Amniotic stem cell (primary cell): Measurements from ENCODE around the gene GRIA4.
"Not testable (repeated sequence)": the region's sequence is repeated elsewhere in the genome, so short reads cannot be mapped to it uniquely, and the experiment has no call there.

ENCODE experiments used
- DNase-seq: peaks from one replicate; lab custom pipeline; 2025; lab: John Stamatoyannopoulos, UW

The GRIA4 gene

DNA sequence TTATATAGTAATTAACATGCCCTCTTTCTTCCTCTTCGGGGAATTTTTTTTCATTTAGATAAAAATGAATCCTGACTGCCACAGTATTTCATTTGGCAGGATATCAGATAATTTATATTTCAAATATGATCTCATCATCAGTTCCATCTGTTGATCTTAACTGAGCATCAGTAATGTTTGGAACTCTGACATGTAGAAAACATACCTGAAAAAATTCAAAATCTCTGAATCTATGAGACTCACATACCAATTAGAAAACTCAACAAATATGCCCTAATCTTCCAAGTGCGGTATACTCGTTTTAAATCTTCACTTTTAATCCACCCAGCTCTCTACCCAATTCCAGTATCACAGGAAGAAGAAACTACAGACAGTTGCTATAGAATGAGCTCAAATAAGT, 250.2 kb downstream of the GRIA4 start:
- DNase-seq: no peak

DNA sequence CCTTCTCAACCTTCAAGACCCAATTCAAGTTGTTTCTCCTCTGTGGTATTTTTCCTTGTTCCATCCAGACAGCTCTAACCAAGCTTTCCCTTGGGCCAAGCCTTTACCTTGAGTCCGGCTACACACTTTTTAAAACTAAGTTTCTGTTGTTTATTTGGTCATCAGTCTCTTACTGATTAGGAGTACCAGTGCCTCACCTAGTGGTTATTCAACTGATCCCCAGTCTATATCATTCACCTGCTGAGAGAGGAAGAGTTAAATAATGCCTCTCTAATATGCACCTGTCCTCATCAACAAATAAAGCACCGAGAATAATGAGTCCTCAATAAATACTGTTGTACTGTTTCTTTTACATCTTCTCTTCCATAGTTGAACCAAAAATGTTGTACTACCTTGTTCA, 251.4 kb downstream of the GRIA4 start:
- DNase-seq: no peak

DNA sequence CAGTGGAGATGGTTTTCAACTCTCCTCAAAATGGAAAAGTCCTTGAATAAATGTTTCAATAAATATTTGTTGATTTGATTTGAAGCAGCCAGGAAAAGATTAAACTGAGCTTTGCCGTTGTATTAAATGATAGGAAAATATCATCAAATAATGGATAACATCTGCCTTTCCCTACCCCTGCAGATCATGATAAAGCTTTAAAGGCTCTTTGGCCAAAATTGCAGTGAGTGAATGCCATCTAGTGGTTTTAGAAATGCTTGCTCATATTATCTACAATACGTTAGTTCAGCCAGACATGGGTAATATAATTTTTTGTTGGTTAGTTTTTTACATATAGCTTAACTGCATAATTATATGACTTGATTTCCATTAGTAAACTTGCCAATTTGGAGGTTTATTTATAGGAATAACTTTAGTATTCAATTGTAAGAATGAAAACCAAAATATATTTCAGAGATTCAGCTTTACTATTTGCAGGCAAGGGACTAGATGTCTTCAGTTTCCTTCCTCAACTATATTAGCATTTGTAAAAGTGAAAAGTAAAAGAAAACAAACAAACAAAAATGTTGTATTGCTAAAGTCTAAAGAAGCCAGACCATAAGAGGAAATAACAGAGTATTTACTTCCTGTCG, 253.0 kb downstream of the GRIA4 start:
- peak; percentile 36 for DNase-seq

DNA sequence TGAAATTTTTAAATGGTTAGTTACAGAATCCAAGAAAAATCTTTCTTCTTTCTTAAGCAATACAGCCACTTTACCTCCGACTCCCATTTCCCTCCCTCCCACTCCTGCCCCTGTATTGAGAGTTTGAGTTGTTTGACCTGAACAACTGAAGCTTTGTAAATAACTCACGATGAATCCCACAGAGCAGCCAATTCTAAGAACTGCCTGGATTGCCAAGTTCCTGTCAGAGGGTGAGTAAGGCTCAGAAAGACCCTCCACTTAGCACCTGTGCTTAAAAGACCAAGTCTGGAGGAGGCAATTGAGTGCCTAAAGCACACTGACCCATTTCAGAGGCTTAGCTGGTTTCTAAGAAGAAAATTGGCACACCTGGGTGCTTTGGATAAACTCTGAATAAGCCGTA, 253.7 kb downstream of the GRIA4 start:
- no peak for DNase-seq

DNA sequence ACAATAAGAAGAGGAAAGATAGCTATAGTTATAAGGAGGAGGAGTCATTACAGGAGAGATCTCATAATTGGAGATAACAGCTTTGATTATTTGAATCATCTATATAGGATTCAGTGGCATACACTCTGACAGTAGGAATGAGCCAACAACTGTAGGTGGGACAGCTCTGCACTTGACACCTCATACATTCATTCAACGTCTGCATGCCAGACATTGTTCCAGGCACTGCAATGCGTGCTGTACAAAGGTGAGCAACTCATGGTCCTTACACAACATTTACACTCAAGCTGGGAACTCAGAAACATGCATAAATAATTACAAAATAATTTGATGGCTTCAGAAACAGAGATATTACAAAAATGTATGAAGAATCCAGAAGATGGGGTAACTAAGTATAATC, 257.9 kb downstream of the GRIA4 start:
- DNase-seq: no peak

DNA sequence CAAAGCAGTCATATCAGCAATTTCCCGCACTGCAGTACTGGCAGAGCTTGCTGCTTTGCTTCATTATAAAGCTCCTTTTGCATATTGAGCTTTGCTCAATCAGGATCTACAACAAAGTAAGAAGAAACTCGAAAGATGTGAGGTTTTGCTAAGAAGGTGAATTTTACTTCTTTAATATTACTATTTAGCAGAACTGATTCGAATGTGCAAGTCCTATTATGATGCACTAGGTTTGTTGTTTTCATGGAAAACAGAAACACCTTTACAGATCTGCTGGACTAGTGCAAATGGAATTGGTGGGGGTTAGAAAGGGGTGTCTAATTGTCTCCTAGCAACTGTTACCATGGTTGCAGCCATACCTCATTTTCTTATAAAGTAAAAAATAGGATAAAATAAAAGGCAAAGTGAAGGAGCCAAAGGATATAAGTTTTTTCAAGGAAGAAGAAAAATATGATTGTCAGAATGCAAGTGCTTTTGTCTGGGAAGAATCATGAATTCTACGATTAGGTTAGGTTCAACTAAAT, 259.0 kb downstream of the GRIA4 start:
- no peak for DNase-seq

DNA sequence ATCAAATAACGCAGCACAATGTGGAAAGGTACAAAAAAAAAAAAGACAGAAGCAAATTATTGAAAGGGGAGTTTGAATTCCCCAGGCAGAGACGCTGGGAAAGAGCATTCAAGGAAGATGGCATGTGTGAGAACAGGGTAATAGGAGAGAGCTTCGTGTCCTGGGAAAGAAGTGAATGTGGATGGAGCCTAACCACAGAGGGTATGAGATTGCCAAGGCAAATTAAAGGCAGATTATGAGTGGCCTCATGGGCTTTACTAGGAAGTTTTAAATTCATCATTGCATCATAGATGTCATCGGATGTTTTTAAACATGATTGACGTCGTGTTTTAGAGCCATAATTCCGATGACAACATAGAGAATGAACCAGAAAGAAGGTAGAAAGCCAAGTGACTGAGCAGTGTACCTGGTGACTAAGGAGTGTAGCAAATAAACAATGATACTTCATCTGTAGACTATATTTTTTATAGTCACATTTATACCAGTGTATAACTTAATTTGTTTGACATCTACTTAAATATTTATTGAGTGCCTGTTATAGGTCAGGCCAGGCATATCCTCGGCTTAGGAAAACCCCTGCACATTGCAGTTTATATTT, 260.7 kb downstream of the GRIA4 start:
- no peak for DNase-seq

DNA sequence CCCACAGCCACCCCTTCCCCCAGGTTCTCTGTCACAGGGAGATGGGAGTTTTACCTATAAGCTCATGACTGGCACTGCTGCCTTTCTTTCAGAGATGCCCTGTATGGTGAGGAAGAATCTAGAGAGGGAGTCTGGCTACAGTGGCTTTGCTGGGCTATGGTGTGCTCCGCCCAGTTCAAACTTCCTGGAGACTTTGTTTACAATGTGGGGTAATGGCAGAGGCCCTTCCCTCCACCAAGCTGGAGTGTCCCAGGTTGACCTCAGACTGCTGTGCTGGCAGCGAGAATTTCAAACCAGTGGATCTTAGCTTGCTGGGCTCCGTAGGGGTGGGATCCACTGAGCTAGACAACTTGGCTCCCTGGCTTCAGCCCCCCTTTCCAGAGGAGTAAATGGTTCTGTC, 268.6 kb downstream of the GRIA4 start:
- DNase-seq: no peak

DNA sequence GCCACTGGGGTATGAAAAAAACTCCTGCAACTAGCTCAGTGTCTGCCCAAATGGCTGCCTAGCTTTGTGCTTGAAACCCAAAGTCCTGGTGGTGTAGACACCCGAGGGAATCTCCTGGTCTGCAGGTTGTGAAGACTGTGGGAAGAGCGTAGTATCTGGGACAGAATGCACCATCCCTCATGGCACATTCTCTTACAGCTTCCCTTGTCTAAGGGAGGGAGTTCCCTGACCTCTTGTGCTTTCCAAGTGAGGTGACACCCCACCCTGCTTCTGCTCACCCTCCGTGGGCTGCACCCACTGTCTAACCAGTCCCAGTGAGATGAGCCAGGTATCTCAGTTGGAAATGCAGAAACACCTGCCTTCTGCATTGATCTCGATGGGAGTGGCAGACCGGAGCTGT, 269.1 kb downstream of the GRIA4 start:
- DNase-seq: not testable (repeated sequence)

DNA sequence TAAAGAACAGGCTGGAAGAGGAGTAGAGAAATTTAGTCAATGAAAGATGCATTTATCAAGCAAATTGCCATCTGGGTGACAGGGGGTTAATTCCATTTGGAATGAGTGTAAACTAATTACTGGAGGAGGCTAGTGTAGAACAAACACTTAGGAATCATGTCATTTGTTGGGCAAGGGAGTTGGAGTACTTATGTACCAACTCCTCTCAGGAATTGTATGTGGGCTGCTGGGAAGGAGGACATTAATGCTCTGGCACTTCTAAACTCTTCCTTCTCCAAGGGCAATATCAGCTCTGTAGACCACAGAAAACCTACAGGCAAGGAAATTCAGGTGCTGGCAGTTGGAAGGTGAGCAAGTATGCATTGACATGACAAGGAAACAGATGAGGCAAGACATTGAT, 271.2 kb downstream of the GRIA4 start:
- no peak for DNase-seq

DNA sequence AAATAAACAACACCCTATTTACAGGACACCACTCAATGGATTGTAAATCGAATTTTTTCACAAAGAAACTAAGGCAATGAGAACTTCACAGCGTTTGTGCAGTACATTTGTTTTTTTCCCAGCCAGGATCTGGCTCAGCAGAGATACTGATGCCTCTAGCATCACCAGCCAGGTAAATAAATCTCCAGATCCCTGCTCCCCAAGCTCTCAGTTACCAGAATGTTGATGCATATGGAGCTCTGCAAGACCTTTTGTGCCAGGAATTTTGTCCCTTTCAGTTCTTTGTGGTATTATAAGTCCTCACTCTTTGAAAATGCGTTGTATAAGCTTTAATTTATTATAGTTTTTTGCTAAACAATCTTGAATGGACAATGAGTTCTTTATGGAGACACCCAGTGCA, 274.6 kb downstream of the GRIA4 start:
- DNase-seq: no peak

DNA sequence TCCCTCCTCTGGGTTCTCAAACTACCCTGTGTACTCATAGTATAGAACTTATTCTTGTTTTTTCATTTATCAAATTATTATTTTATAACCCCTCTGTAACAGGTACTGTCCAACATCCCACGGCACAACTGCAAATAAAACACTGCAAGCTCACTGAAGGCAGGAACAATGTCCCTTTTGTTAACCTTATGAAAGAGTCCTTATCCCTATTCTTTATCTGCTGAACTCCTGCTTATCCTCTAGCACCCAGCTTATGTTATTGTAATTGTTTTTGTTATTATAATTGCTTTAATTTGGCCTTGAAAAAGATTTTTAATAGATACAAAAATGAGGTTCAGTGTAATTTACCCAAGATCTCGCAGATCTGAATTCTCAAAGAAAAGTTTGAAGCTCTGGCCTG, 281.8 kb downstream of the GRIA4 start:
- no peak for DNase-seq

DNA sequence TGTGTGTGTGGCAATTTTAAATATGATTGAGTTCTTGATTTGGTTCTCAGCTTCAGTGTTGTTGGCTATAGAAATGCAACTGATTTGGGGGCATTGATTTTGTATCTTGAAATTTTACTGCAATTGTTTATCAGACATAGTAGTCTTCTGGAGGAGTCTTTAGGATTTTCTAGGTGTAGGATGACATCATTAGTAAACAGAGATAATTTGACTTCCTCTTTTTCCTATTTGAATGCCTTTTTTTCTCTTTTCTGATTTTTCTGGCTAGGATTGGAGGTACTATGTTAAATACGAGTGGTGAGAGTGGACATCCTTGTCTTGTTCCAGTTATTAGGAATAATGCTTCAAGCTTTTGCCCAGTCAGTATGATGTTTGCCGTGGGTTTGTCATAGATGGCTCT, 287.3 kb downstream of the GRIA4 start:
- DNase-seq: no peak

DNA sequence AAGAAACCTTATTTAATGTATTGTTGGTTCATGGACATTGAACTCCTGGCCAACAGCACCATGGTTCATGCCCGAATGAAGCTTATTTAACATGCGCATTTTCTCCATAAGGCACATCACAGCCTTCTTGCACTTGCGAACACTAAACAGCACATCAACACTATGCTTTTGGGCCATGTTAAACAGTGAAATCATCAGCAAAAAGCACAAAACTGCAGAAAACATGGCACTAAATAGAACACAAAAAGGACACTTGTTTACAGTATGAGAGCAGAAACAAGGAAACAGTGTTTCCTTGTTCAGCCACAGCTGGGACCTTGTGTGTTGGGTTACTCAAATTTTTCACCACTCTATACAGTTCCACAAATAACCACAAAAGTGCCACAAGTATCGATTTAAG, 289.9 kb downstream of the GRIA4 start:
- no peak for DNase-seq

DNA sequence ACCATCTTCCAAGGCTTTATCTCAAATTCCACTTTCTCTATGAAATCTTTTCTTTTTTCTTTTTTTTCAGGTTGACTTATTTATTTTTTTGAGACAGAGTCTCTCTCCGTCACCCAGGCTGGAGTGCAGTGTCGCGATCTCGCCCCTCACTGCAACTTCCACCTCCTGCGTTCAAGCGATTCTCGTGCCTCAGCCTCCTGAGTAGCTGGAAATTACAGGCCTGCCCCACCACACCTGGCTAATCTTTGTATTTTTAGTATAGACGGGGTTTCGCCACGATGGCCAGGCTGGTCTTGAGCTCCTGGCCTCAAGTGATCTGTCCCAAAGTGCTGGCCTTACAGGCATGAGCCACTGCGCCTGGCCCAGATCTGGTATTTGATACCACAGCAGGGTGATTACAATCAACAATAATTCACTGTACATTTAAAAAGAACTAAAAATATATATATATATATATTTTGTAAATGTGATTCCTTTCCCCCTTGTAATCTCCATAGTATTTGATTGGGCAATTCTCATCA, 290.7 kb downstream of the GRIA4 start:
- DNase-seq: no peak

DNA sequence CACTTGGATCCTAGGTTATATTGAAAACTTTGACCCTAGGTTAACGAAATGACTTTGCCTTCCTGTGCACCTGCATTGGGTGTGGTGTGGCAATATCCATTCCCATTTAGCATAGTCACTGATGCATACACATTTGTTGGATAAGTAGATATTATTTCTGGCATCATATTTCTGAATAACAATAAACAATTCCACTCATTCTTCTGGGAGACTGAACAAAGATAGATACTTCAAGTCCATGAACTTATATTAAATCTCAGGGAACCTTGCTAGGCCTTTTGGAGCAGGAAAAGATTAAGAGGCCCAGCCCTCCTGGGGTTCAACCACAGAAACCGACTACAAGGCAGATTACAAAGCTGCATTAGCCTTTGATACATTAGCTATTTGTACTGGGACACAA, 293.2 kb downstream of the GRIA4 start:
- DNase-seq: no peak

DNA sequence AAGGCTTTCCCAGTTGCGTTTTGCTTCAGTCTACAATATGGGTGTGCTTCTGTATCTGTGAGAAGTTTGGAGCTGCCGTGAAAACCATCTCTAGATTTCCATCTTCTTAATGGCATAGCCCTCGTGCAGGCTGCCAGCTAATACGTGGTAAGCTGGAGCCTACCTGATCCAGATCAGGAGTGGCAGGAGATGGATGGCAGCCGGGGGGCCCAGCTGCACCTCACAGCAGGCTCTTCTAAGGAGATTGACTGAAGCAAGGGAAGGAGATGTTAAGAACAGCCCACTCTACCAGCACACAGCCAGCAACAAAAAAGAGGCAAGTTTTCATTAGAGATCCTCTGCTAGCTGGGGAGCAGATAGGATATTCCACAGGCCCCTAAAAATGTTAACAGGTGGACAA, 296.6 kb downstream of the GRIA4 start:
- DNase-seq: no peak

DNA sequence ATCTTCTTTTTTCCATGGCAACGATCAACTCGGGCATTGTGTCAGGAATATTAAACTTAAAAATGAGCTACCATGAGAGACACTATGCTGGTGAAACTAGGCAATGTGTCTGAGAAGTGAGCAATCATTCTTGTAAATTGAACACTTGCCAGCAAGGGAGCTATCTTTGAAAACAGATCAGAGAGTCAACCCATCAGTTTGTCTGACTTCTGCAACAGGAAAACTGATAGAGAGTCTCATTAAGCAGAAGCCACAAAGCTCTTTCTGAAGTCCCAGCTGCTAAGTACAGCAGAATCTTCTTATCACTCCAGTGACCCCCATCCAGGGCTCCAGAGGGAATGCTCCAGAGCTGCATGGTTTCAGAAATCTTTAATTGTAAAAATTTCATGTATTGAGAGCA, 297.4 kb downstream of the GRIA4 start:
- DNase-seq: no peak

DNA sequence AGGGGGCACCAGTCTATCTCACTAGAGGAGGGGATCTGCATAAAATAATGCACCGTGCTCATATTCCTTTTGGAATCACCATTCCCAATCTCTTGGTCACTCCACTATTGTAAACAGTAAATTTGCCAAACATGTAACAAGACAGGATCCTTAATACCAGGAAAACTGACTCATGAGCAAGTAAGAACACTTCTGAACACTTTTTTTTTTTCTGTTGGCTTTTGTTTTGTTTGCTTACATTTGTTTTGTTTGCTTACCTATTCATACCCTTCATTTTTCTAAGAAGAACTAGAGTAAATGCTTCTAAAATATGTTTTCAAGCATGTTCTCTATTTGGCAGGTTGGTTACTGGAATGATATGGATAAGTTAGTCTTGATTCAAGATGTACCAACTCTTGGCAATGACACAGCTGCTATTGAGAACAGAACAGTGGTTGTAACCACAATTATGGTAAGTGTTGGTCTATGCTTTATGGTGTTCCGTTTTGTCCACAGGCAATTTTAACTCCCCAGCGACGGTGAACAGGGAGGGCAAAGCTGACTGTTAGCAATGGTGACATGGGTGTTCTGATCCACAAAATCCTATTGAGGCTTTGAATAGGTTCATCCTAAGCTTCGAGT, 300.3 kb downstream of the GRIA4 start:
- no peak for DNase-seq

DNA sequence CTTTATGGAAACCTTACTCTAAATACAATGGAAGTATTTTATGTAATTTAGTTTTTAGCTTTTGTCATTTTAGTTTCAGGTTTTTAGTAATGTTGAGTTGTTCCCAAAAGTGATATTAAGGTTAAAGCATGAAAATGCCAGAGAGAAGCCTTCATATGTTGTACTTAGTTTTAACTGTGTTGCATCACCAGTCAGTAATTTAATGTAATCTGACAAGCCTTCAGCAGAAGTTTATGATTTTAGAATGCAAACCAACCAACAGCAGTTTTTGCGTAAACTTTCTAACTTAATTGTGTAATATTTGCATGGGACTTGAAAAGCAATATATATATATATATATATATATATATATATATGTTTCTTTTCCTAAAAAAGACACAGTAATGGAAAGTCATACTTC, 301.6 kb downstream of the GRIA4 start:
- no peak for DNase-seq

DNA sequence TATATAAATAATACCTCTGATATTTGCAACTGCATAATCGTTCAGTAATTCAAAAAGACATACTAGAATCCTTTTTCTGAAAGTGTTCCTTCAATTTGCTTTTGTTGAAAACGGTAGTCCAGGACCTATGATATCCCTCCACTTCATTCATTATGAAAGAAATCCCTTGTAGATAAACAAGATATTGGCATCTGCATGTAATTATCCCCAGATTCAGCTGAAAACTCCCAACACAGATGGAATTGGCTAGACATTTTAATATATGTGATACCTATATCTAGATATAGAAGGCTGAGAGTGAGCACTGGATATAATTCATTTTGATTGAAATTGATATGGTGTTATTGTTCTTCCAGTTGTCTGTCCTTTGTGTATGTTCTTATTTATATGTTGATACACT, 302.8 kb downstream of the GRIA4 start:
- DNase-seq: no peak

DNA sequence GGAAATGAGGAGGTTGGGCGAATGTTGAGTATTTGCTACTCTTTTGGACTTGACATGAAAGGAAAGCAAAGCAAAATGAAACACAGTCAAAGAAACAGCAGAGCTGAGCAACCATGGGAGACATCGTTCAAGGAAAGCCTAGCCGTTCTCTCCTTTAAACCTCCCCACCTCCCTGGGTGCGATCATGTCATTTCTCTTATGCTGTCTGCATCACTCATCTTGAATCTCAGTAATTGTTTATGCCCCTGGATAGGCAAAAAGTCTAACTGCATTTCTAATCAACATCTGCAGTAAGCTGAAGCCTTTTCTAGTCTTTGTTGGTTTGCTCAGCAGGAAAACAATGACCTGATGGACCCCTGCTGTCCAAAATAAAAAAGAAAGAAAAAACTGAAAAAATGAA, 305.1 kb downstream of the GRIA4 start:
- DNase-seq: no peak

DNA sequence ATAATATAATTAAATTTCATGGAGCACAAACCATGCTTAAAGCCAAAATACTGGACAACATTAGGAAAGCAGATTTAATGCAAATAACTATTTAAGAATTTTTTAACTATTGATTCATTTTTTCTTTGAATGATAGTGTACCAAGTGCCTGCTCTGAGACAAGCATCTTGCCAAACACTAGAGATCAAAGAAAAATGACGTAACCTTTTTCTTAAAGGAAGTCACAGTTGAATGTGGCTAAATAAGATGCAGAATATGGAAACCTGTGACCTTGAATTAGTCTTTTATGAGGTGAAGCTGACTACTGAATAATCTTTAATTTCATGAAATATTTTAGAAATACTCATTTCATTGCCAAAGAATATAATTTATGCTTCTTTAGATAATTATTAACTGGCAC, 308.2 kb downstream of the GRIA4 start:
- DNase-seq: no peak

DNA sequence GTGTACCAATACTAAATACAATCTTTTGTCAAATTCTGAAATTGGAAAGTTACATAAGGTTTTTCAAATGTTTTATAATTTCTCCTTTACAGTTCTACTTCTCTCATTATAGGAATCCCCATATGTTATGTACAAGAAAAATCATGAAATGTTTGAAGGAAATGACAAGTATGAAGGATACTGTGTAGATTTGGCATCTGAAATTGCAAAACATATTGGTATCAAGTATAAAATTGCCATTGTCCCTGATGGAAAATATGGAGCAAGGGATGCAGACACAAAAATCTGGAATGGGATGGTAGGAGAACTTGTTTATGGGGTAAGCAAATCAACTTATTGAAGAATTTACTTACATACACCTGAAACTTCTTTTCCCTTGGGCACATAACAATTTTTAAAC, 308.7 kb downstream of the GRIA4 start:
- no peak for DNase-seq
